Smooth muscle cell of the brain vasculature (primary cell): ENCODE results near the gene ZNF281.
"Not testable (repeated sequence)": the region's sequence is repeated elsewhere in the genome, so short reads cannot be mapped to it uniquely, and the experiment has no call there.

Experiments
- DNase-seq: peaks from one replicate; pipeline ENCODE4 v3.0.0-alpha.2; 2012; ENCODE audit warnings: low read depth, low spot score

ZNF281 gene

DNA sequence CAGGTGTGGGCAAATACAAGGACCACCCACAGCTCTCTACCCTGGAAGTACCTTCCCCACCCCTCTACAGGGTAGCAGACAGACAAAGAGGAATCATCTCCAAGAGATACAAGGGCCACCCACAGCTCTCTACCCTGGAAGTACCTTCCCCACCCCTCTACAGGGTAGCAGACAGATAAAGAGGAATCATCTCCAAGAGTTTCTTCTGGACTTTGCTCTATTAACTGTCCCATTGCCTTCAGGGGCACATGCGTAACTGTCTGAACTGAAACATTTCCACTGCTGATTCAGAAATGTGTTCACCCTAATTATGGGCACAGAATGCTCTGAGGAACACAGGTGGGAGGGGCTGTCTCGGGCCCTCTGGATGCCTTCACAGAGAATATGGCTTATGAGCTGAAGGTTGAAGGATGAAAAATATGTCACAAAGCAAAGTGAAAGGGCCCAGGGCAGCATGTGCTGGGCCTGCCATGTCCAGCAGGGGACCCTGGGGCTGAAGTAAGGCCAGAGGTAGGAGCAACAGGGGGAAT is 43.9 kb downstream of the ZNF281 start:
- no peak for DNase-seq

GRCh38 chr1:200364831-200365230 is 45.0 kb downstream of the ZNF281 start:
- no peak for DNase-seq

- DNase-seq = no peak
Observed at GRCh38 chr1:200364091-200364759, 45.6 kb downstream of the ZNF281 start.

GRCh38 chr1:200363264-200363933 is 46.4 kb downstream of the ZNF281 start:
- no peak for DNase-seq

DNA sequence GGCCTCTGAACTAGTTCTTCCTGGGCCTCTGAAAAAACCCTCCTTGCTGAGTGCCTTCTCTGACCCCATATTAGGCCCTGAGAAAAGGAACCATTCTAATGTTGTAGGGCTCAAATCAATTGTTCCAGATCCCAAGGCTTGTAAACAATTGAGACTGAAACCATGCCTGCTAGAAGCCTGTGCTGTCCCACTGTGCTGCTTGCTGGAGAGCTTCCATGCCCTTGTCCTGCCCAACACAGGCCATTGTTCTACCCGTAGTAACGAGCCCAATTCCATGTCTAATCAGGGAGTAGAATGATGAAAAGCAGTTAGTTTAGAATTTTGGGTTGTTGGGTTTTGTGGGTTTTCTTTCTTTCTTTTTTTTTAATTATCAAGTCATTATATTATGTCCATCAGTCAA is 47.4 kb downstream of the ZNF281 start:
- DNase-seq = no peak

DNA sequence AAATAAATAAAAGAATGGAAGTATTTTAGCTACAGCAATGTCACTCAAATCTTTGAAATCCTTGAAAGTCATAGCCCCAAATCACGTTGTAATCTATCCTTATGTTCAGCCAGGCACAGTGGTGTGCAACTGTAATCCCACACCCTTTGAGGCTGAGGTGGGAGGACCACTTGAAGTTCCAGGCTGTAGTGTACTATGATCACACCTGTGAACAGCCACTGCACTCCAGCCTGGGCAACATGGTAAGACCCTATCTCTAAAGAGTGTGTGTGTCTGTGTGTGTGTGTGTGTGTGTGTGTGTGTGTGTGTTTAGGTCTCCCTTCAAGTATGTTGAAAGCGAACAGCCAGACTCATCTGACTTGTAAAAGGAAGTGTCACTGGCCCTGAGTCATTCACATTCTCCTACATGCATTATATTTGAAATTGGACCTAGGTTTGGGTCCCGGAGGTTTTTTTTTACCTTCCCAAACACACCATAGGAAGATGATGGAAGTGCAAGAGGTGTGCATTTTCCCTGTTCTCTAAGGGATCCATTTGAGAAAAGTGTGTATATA is 50.1 kb downstream of the ZNF281 start:
- DNase-seq = no peak

DNA sequence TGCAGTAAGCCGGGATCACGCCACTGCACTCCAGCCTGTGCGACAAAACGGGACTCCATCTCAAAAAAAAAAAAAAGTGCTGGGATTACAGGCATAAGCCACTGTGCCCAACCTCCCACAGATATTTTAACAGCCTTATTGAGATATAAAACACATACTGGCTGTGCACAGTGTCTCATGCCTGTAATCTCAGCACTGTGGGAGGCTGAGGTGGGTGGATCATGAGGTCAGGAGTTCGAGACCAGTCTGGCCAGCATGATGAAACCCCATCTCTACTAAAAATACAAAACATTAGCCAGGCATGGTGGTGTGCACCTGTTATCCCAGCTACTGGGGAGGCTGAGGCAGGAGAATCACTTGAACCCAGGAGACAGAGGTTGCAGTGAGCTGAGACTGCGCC is 51.9 kb downstream of the ZNF281 start:
- not testable (repeated sequence) for DNase-seq

DNA sequence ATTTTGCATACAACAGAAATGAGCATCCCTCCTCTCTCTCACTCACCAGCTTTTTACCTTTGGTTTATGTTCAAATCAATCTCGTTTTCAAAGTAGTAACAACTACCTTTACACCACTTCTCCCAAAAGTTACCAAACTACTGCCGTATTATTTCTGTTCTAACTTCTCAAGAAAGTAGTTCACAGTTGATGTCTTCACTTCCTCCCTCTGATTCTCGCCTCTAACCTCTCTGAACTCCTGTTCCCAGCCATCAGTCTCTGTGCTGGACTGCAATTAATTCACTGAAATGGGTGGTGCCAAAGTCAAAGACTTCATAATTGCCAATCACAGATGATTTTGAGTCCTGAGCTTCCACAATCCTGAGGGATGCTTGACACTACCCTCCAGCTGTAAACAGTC is 54.0 kb downstream of the ZNF281 start:
- no peak for DNase-seq
